Measurements from ENCODE around the gene EXTL2.
"Not testable (repeated sequence)": the region's sequence is repeated elsewhere in the genome, so short reads cannot be mapped to it uniquely, and the experiment has no call there.

The EXTL2 gene, protein sequence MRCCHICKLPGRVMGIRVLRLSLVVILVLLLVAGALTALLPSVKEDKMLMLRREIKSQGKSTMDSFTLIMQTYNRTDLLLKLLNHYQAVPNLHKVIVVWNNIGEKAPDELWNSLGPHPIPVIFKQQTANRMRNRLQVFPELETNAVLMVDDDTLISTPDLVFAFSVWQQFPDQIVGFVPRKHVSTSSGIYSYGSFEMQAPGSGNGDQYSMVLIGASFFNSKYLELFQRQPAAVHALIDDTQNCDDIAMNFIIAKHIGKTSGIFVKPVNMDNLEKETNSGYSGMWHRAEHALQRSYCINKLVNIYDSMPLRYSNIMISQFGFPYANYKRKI

DNA sequence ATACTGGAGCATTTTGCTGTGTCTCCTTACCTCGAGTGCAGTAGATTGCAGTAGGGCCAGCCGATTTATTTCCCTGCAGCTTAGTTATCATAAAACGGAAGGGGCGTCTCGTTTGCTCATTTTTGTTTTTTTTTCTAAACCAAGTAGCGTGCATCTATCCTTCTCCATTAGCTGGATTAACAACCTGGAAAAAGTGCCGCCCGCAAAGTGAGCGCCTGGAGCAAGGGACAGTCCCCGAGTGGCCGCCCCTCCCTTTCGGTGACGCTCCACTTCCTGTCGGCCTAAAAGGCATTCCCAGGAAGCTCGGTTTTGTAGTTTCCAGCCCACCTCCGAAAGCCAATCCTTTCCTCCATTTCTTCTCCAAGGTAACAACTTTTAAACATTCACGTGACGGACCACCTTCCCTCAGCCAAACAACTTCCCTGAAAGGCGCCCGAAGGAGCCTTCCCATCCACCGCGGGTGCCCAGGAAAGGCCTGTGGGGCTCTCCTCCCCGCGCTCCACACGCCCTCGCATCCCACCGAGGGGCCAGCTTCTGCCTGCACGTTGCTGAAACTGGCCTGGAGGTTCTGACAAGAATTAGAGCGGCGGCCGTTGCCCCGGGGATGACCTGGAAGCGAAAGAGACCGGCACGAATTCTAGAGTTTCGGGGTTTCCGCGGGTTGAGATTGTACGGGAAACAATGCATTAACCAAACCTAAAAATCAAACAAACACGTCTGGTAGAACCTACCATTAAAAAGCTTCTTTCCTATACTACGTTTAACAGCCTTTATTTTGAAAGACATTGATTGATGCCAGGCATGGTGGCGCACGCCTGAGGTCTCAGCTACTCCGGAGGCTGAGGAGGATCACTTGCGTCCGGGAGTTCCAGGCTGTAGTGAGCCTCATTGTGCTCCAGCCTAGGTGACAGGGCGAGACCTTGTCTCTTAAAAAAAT is at the start of gene EXTL2:
EXTL2 (minus strand) TSS at position 240 of the 937 bp plus-strand sequence. CDS start 6,085 bp downstream, outside the sequence.
- DNase-seq: peak; percentile 85

DNA sequence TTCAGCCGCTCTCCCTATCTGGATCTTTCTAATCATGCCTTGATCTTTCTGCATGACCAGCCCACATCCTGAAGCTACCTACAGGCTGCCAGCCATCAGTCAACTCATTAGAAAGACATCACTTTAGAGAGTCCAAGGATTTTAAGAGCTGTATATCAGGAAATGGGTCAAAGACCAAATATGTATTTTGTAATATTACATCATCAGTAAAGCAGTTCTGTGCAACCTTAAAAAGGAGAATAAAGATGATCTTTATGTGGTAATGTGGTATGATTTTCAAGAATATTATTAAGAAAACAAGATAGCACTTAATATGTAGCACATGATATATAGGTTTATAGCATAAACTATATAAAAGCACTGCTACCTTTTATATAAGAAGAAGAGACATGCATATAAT is 48.9 kb upstream of the EXTL2 start:
- DNase-seq: no peak

DNA sequence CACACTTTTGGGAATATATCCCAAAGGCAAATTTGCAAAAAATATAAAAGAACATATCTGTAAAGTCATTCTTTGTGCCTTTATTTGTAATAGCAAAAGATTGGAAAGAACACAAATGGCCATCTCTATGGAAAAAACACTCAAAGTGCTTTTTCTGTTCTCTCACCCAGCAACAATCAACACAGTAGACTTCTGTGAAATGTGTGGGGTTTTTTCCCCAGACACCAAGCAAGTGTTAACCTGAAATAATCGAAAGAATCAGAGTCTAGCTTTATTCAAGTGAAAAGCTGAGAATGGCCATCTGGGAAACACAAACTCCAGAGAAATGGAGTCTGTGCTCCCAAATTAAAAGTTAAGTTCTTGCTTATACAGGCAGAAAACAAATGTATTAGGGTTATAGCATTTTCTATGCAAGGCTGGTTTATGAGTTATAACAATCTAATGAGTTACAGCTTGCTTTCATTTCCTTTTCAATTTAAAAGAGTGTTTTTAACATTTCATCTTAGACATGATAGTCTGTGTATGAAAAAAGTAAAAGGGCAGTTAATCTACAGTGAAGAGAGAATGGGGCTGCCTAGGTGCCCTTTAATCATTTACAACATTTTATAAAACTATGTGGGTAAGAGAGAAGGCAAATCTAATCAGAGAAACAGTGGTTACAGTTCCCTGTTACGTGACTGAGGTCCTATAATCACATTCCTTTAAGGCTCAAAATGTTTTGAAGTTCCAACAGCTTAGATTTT is 47.8 kb upstream of the EXTL2 start:
- no peak for DNase-seq

DNA sequence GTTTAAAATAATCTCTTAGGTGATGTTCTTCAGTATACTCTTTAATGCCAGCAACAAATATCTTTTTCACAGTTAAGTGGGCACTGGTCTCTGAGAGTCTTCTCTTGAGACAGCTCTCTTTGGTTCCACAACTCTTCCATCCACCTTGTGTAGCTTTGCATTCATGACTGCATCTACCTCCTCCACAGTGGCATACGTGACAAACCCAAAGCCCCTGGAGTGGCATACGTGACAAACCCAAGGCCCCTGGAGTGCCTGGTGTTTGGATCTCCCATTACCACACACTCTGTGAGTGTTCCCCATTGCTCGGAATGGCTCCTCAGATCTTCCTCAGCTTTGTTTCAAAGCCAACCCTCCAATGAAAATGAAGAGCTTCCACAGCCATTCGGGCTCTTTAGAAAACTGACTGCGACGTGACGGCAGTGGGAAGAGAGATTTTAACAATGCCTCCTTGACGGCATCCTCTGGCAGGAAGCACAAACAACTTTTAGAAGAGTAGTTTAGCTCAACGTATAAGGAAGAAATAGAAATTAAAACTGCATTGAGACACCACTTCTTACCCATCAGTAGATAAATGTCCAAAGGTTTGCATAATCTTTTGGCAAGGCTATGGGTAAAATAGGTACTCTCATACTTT is 47.1 kb upstream of the EXTL2 start:
- DNase-seq: no peak

DNA sequence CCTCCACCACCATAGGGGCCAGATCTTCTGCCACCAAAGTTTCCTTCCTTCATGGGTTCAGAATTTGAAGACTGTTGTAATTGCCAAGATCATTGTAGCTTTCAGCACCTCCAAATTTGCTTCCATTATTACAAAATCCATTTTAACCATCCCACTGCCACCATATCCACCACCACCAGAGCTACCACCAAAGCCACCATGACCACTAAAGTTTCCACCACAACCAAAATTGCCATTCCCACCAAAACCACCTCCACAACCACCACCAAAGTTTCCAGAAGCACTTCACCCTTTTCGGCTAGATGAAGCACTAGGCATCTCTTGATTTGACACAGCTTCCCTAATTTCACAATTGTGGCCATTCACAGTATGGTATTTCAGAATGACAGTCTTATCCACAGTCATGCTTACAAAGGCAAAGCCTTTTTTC is 46.5 kb upstream of the EXTL2 start:
- DNase-seq: no peak

DNA sequence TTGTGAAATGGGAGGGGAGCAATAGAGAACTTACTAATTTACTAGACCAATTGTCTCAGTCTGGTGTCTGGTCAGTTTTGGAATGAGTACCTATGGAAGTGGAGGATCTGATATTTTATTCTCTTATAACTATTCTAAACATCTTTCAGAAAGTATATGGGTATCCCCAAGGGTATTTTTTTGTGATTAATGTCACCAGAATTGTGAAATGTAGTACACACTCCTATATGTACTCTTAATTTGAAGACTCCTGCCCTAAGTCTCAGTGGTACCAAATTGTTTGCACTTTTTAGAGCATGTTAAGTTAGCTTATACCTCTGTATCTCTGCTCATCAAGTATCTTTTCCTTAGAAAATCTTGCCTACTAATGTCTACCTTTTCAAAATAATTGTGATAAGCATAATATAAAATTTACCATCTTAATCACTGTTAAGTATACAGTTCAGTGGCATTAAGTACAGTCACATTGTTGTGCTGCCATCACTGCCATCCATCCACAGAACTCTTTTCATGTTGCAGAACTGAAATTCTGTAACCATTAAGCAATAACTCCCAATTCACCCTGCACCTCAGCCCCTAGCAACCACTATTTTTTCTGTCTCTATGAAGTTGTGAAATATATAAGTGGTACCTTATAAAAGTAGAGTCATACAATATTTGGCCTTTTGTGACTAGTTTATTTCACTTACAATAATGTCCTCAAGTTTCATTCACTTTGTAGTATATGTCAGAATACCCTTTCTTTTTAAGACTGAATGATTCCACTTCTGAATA is 41.7 kb upstream of the EXTL2 start:
- no peak for DNase-seq

DNA sequence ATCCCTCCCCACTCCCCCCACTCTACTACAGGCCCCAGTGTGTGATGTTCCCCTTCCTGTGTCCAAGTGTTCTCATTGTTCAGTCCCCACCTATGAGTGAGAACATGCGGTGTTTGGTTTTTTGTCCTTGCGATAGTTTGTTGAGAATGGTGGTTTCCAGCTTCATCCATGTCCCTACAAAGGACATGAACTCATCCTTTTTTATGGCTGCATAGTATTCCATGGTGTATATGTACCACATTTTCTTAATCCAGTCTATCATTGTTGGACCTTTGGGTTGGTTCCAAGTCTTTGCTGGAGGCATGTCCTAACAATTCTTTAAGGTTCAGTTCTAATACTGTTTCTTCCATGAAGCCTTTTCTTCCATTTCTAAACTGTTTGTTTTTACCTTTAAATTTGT is 38.9 kb upstream of the EXTL2 start:
- DNase-seq: not testable (repeated sequence)

DNA sequence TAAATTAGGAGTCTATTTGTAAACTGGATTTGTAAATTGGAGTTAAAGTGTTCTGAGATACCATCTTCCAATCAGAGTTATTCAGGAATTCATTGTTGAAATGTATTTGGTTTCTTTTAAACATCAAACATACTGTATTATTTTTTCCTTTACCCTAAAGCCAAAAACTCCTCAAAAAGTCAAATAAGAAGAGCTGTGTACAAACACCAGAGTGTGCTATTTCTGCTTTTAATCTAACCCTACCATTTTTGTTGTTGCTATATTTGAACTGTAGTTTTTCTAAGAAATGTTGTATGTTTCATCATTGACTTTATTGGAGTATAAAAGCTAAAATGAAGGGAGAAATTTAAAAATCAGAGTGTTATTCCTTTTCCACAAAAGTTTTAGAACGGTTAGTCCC is 37.1 kb upstream of the EXTL2 start:
- no peak for DNase-seq

DNA sequence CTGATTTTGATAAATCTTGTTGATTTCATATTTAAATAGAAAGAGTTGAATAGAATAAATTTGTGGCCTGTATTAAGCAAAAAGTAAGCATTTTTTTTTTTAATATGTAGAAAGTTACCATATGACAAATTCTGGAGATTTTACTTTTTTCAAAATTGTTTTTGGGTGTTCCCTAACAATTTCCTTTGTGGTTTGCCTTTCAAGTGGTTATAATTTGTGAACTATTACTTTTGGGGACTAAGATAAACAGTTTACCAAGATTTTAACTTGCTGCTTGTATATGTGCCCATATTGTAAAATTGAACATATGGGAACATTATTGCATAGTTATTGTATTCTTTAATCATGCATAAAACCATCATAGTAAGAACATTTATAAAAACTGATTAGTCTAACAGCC is 35.9 kb upstream of the EXTL2 start:
- DNase-seq: no peak

DNA sequence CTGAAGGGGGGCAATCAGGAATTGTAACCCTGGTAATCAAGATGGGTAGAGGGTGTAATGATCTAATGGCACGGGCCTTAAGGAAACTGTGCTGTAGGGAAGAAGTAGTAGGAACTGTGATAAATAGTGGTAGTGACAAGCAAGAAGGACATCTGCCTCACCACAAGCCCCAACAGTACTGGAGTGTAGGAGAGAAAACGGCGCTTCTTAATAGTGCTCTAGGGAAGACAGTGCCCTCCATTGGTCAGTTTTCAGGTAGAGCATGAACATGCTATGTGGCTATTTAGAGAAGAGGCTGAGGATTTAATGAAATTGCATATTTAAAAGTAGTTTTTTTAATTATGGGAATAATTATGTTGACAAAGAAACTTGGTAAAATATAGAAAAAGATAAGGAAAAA is 33.5 kb upstream of the EXTL2 start:
- DNase-seq: no peak

DNA sequence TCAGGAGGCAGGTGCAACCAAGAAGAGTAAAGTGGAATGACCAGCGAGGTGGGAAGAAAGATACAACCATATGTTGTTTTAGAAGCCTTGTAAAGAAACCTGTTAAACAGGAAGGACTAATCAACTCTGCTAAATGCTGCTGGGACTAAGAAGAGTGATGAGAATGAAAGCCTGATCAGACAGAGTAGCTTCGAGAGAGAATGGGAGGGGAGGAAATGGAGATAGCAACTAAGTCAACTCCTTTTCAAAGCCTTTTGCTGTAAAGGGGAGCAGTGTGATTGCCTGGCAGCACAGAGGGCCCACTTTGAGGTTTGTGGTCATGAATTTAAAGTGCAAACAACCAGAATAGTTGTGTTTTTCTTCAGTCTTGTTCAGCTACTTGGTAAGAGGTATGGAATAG is 32.6 kb upstream of the EXTL2 start:
- no peak for DNase-seq

DNA sequence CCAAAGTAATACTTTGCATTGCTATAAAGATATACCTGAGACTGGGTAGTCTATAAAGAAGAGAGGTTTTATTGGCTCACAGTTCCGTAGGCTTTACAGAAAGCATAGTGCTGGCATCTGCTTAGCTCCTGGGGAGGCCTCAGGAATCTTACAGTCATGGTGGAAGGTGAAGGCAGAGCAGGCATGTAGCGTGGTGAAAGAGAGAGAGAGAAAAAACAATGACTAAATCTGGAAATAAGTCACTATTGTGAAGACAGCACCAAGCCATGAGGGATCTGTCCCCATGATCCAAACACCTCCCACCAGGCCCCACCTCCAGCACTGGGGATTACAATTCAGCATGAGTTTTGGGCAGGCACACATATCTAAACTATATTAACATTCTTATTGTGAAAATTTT is 31.6 kb upstream of the EXTL2 start:
- DNase-seq: no peak

DNA sequence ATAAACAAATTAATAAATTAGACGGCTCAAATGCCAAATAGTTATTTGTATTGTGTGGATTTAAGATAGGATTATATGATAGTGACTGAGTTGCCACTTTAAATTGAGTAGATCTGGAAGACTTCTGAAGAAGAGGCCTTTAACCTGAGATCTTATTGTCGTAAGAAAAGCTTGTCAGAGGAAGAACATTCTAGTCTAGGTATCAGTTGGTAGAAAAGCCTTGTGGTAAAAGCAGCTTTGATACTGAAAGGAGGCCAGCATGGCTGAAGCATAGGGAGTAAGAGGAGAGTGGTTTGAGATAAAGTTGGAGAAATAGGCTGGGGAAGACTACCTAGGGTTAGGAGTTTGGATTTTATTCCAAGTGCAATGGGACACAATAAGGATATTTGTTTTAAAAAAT is 30.3 kb upstream of the EXTL2 start:
- no peak for DNase-seq

DNA sequence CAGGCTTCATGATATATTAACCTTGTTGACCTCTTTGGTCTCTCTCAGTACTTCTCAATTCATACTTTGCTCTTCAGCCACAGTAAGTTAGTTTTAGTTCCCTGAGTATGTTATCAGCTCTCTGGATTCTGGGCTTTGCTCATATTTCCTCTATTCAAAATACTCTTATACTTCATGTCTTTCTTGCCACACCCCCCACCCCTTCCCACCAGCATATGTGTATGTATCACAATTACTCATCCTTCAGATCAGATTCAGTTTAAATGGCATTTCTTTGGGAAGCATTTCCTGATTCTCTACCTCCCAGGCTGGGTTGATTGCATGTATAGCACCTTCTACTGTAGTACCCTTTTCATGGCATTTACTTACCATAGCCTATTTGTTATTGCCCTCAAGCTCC is 29.6 kb upstream of the EXTL2 start:
- DNase-seq: no peak

DNA sequence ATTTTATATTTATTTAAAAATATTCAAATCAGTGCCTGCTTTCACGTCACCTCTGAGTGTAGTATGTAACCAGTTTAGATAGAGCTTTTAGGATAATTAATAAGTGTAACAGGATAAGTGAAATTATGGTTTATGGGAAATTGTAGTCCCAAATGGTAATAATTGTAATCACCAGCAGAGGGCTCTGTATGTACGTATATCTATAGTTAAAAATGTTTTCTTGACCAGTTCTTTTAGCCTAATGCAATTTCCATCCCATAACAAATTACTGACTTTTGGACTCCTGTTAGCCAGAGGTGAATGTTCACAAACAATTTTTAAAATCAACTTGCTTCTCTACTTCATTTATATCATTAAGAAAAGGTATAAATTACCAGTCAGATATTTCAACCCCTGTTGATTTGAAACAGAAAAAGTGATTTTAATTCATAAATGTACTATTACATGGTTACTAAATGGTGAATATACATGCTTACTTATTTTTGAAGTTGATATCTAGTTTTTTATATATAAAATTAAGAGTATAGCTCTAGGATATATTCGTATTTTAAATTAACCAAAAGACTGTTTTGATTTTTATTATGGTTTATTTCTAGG is 26.6 kb upstream of the EXTL2 start:
- DNase-seq: peak; percentile 62

DNA sequence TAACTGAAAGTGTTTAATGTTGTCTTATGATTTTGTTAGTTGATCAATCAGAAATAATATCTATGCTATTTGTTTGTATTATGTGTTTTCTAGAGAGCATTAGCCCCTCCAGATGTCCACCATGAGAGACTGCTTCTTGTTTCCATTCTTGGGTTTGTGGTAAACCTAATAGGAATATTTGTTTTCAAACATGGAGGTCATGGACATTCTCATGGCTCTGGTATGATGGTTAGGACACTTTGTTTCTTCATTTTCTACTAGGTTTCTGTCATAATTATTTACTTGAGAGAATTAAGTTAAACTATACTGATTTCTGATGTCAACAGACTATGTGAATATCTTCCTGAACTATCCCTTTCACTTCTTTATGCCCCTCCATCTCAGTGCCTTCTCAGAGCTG is 17.4 kb upstream of the EXTL2 start:
- no peak for DNase-seq

DNA sequence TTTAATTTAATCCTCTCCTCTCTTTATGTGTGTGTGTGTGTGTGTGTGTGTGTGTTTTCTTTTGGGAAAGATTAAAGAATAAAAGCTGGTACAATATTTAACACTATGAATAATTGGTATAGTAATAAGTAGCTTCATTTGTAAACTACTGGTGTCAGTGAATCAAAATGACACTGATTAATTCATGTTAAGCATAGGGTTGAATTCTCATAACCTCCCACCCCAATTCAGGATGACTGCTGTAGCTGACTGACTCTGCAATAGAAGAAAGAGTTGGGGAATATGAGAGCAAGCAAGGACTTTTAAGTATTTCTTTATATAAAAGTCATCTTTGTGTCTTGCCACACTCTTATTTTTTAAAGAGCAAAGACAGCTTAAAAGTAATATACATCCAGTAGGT is 14.4 kb upstream of the EXTL2 start:
- DNase-seq: no peak

DNA sequence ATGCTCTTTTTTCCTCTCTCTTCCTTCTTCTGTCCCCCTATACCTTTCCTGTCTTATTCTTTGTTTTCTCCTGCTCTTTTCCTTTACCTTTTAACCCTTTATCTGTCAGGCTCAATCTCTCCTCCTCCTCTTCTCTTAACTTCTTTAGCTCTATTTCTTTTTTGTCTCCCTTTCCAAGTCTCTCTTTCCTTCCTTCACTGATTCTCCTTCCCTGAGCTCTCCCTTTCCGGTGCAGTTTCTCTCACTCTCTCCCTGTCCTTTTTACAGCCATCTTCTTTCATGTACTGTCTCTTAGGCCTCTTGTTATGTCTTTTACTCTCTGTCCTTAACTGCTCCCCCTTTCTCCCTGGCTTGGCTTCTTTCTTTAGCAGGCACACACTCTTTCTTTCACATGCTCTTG is 13.2 kb upstream of the EXTL2 start:
- DNase-seq: no peak

DNA sequence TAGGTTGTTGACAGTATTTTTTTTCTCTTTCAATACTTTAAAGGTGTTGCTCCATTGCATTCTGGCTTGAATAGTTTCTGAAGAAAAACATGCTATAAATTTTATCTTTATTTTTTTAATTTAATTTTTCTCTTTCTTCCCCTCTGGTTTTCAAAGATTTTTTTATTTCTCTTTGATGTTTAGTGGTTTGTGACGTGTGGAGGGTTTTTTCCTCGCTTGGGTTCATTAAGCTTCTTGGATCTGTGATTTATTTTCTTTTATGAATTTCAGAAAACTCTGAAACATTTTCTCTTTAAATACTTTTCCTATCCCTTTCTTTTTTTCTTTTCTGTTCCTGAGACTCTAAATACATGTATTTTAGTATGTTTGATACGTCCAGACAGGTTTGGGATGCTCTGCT is 10.5 kb upstream of the EXTL2 start:
- DNase-seq: no peak

DNA sequence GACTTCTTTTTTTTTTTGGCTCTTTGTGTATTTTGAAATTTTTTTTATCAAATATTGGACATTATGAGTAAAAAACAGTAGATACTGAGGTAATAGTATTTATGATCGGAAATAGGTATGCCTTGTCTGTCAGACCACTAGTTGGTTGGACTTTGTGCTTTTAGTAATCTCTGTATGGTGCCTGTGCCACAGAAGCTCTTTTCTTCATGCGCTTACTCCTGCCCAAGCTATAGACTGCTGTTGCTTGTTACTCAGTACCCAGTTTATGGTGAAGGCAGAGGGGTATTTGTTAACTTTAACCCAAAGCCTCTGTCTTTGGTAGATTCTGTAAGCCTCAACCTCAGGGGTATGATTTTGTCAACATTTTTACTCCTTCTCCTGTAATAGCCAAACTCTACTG is 9.9 kb upstream of the EXTL2 start:
- no peak for DNase-seq

DNA sequence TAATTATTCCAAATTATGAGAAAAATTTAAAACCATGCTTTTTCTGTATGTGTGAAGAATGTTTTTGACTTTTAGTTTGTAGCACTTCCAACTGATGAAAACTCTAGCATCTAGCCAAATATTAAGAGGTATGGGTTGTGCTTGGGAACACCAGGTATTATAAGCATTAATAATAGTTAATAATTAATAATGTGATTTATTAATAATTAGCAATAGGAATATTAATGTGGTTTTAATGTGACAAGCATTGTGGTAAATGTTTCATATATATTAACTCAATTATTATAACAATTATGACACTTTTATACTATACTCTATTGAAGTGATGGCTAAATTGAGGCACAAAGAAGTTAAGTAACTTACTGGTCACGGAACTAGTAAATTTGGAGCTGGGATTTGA is 9.1 kb upstream of the EXTL2 start:
- DNase-seq: no peak

DNA sequence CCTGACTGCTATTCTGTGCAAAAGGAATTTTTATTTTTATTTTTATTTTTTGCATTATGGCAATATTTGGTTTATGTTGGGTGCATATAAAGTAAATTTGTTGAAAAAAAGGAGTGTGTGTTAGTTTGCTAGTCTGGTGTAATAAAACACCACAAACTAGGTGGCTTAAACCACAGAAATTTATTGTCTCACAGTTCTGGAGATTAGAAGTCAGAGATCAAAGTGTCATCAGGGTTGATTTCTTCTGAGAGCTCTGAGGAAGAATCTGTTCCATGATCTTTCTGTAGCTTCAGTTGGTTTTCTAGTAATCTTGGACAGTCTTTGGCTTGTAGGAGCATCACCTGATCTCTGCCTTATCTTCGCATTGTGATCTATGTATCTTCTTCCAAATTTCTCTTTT is 7.7 kb upstream of the EXTL2 start:
- DNase-seq: no peak
